GM20431 (cell line): ENCODE data around the gene MAP2K7.
"Not testable (repeated sequence)": the region's sequence is repeated elsewhere in the genome, so short reads cannot be mapped to it uniquely, and the experiment has no call there.

Source experiments
- in situ Hi-C: fragments of 300-500 bp; cut with MseI, MboI; formaldehyde crosslinking; loops from one replicate; pipeline ENCODE4 v1.15.0; 2020; ENCODE audit warnings: low sequenced_read_pairs; ENCODE audit not compliant: unreplicated experiment

The MAP2K7 gene

DNA sequence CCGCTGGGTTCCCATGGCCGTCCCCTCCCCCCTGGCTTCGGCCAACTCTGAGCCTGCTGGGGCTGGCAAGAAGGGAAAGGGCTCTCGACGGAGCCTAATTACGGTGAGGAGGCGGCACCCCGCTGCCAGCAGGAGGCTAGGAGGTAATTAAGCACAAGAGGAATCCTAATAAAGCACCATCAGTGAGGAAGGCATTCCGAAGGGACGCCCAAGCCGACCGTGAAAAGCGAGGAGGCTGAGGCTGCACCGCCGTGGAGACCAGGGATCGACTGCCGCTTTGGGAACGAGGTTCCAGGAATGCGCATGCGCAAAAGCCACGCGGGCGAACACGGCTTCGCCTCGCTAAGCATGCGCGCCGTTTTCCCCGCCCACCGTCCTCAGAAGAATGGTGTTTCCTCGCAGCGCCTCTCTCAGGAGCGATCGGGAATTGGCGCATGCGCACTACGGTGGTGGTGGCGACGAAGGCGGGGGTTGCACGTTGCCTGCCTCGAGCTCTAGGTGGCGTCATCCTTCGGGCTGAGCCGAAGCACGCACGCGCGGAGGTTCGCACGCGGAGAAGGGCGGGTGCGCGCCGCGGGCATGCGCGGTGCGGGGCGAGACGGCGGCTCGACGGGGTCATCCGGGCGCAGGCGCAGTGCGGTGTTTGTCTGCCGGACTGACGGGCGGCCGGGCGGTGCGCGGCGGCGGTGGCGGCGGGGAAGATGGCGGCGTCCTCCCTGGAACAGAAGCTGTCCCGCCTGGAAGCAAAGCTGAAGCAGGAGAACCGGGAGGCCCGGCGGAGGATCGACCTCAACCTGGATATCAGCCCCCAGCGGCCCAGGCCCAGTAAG, at the start of gene MAP2K7:
Gene MAP2K7, plus strand, starts transcription at position 634 of the 830 bp plus-strand sequence. Its CDS starts 68 bp downstream, at position 702.
- in situ Hi-C loops, result no loop called here

DNA sequence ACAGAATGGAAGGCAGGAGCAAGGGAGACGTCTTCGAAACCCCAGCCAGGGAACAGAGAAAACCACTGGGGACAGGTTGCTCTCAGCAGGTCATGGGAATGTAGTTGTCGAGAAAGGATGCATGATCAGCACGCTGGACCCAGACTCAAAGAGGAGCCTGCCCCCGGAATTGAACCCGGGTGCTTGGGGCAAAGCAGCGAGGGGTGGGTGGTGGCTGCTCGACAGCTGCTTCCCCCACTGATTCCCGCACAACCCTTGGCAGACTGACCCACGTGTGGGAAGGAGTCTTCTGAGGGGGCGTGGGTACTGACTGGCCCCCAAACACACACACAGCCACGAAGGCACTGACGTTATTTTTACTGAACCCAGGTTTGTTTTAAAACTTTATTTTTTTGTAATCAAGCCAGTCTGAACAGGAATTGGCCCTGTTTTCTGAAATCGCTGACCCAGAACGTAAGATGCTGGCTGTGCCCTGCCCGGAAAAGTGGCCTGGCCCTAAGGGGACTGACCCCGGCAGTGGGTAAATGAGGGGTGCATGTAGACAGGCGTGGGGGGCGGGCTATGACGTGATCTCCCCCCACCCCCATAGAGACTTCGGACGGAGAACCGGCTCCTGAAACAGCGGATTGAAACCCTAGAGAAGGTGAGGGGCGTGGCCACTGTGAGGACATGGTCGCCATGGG, 48.1 kb upstream of the MAP2K7 start:
- in situ Hi-C loops, result no loop called here

DNA sequence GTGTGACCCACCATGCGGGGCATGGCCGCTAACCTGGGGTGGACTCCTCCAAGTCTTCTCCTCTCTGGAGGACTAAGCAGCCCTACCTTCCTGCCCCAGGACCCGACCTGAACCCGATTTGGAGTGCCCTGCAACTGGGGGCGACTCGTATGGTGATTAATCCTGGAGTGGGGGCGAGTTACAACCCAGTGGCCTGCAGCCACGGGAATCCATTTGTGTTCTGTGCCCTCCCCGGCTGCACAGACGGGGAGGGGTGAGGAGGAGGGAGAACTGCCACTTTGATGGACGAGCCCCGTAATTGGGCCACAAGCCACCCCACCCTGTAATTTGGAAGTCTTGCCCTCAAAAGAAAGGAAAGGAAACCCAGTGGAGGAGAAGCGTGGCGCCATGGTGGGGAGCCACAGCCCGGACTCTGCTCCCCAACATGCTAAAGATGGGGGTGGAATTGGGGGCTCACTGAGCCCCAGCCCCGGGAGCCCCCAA, 47.5 kb upstream of the MAP2K7 start:
- in situ Hi-C loops, result no loop called here

DNA sequence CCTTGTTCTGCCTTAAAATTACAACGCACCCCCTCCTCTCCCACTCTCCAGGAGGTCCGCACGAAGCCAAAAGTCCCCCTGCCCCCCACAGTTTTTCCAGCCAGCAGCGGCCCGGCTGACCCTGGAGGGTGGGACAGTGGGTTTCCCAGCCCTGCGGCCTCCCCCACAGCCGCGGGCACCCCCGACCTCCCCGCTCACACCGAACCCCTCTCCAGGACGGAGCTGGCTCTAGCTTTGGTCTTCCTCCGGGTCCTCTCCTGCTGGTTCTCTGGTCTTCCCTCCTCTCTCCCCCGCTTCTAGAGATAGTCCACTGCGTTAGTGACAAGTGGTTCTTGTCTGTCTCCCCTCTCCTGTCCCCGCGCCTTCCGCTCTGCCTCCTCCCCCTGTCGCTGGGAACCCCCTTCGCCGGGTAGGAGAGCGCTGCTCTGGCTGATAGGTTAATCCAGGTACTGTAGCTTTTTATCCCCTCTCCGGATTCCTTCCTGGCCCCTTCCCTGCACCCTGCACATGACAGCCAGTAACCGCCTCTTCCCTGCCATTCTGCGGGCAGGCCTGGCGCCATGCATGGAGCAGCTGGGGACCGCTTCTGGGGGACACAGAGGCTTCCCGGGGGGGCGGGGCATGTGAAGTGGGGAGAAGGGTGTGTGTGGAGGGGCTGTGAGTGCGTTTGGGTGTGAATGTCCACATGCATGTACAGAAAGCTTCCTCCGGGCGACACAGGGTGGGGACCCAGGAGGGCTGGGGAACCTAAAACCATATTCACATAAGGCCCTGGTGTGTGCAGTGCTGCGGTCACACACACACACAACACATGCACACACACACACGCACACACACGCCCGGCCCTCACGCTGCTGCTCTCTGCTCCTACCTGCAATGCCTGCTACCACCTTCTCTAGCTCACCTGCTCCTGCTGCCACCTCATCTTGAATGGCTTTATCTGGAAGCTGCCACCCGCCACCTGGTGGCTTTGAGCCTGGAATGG, 46.7 kb upstream of the MAP2K7 start:
- in situ Hi-C loops, result no loop called here

DNA sequence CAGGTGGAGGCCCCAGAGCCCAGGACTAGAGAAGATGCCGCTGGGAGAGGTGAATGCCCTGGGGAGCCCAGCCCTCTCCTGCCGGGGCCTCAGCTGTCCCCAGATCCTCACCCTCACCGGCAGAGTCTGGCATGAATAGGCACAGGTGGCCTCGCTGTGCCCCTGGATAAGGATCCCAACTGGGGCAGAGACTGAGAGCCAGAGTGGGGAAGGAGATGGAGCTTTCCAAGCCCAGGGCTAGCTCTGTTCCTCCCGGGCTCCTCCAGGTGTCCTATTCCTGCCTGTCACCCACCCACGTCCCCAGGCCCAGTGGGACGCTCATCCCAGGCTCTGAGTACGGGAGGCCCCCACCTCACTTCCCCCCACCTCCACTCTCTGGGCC, 46.0 kb upstream of the MAP2K7 start:
- in situ Hi-C loops, result no loop called here

DNA sequence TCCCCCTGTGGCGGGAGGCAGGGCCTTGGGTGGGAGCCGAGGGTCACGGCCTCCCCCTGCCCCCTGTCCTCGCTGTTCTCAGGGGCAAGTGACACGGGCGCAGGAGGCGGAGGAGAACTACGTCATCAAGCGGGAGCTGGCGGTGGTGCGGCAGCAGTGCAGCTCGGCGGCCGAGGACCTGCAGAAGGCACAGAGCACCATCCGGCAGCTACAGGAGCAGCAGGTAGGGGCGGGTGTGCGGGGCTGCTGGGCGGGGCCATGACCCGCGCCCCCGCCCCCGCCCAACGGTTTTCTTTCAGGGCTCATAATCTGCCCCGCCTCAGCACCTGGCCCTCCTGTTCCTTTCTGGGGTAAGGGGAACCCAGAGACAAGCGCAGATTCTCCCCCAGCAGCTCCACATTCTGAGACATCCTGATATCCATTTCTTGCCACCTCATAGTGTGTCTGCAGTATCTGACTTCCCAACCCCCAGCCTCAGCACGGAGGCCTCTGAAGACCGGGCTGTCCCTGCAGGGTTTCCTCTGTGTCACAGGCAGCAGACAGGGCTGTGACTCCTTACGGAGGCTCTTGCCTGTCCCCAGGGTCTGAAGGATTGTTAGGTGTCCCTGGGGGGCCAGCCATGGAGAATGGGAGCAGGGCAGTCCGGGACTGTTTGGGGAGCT, 45.4 kb upstream of the MAP2K7 start:
- in situ Hi-C loops, result no loop called here

DNA sequence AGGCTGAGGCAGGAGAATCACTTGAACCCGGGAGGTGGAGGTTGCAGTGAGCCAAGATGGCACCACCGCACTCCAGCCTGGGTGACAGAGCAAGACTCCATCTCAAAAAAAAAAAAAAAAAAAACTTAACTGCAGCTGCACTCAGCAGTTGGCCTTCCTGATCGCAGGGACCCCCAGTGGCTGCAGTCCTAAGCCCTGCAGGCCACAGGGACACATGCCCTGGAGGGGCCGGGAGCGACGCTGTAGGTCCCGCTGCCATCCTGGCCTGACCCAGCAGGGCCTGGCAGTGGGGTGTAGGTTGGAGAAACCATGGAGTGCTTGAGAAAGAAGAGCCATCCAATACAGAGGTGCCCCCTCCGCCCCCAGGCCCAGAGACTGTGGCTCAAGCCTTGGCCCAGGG, 44.6 kb upstream of the MAP2K7 start:
- in situ Hi-C loops, result not testable (repeated sequence)

DNA sequence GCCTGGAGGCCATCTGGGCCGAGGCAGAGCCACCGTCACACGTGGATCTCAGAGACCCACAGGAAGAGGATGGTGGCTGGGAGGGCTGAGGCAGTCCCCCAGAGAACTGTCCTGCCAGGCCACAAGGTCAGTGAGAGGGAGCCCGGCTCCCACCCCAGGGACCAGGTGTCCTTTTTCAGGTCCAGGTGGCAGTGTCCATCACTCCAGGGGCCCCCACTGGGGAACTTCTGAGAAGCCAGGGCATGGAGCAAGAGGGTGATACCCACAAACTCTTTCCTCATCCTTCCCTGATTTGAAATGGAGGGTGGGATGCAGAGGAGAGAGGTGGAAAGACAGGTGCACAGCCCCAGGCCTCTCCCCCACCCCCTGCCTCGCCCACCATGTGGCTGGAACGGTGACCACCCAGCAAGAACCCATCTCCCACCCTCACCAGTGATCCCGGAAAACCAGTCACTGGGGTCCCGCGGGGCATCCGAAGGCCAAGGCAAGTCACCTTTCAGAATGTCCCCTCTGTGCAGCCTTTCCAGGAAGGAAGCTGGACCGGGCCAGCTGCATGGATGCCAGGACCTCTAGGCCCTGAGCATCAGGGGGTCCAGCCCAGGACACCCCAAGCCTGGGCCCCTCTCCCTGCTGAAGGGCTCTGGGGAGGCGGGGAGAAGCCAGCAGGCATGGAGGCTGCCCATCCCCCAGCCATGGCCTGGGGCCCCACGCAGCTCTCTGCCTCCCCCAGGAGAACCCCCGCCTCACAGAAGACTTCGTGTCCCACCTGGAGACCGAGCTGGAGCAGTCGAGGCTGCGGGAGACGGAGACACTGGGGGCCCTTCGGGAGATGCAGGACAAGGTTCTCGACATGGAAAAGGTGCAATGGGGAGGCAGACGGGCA, 43.6 kb upstream of the MAP2K7 start:
- in situ Hi-C loops, result no loop called here

DNA sequence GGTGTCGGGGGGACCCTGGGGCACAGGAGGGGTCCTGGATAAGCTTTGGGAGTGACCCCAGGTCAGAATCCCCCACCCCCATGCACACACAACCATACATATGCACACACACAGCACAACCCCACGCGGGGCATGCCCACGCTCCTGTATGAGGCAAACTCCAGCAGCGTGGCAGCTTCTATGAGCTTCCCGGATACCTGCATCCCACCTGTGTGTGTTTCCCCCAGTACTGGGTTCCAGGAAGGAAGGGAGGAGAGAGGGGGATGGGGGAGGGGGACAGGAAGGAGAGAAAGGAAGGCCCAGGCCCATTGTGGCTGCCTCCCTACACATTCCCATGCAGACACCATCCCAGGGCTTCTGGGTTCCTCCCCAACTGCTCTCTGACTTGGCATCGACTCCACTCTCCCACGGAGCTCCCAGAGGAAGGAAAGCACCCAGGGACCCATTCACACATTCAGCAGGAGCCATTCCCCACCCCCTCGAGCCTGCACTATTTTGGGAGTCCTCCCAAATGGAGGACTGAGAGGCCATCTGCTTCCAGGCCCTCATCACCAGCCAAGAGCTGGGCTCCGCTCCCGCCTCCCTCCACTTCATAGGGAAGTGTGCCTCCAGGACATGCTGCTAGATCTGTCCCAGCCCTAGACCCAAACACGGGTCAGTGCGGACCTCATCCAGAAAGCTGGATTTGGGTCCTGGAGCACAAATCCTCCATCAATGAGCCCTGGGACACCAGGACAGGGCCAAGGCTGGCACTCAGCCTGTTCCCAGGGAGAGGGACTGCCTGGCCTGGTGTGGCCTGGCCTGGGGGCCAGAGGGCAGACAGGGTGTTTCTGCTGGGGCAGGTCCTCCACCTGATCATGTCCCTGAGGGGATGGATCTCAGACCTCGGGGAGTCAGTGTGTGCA, 42.7 kb upstream of the MAP2K7 start:
- in situ Hi-C loops, result no loop called here

DNA sequence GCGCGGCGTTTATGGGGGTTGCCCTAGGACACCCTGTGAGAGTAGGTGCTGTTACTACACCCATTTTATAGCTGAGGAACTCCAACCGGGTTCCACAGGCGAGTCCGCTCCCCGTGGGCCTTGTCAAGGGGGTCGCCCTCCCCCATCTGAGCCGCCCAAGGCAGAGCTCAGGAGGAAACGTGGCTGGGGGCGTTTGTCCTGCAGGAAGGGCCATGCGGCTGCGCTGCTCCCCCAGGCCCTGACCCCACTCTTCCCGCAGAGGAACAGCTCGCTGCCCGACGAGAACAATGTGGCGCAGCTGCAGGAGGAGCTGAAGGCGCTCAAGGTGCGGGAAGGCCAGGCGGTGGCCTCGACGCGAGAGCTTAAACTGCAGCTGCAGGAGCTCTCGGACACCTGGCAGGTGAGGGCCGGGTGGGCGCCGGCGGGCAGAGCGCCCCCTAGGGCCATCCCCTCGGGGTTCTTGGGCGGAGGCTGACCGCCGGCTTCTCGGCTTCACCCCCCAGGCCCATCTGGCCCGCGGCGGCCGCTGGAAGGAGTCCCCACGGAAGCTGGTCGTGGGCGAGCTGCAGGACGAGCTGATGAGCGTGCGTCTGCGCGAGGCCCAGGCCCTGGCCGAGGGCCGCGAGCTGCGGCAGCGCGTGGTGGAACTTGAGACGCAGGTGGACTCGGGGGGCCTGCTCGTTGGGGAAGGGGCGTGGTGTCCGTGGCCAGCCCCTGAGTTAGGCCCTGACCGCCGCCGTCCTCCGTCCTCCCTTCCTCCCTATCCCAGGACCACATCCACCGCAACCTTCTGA, 41.9 kb upstream of the MAP2K7 start:
- in situ Hi-C loops, result no loop called here

DNA sequence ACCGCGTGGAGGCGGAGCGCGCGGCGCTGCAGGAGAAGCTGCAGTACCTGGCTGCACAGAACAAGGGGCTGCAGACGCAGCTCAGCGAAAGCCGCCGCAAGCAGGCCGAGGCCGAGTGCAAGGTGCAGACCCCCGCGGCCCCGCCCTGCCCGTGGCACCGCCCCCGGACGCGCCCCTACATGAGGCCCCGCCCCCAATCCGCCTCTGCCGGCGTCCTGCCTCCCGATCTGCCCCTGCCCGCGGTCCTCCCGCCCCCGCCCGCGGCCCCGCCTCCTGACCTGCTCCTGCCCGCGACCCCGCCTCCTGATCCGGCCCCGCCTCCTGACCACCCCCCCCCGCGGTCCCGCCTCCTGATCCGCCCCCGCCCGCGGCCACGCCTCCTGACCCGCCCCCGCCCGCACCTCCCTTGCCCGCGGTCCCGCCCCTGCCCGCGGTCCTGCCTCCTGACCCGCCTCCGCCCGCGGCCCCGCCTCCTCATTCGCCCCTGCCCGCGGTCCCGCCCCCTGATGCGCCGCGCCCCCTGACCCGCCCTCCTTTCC, 41.2 kb upstream of the MAP2K7 start:
- in situ Hi-C loops, result no loop called here

DNA sequence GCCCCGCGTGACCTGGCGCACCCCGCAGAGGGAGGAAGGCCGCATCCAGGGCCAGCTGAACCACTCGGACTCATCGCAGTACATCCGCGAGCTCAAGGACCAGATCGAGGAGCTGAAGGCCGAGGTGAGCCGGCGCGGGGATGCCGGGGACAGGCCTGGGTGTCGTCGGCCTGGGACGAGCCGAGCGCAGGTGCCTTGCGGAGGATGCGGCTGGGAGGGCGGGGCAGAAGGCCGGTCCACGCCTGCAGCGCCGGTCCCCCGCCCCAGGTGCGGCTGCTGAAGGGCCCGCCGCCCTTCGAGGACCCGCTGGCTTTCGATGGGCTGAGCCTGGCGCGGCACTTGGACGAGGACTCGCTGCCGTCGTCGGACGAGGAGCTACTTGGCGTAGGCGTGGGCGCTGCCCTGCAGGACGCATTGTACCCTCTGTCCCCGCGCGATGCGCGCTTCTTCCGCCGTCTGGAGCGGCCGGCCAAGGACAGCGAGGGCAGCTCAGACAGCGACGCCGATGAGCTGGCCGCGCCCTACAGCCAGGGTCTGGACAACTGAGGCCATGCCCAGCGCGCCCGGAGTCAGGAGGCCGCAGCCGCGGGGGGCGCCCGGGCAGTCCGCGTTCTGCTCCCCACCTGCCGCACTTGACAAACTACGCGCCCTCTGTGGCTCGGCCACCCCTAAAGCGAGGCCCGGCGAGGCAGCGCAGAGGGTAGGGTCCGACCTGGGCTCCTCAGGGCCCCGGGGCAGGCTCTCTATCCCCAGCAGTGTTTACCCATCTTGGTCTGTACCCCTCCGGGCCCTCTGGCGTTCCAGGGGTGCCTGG, 40.3 kb upstream of the MAP2K7 start:
- in situ Hi-C loops, result no loop called here

DNA sequence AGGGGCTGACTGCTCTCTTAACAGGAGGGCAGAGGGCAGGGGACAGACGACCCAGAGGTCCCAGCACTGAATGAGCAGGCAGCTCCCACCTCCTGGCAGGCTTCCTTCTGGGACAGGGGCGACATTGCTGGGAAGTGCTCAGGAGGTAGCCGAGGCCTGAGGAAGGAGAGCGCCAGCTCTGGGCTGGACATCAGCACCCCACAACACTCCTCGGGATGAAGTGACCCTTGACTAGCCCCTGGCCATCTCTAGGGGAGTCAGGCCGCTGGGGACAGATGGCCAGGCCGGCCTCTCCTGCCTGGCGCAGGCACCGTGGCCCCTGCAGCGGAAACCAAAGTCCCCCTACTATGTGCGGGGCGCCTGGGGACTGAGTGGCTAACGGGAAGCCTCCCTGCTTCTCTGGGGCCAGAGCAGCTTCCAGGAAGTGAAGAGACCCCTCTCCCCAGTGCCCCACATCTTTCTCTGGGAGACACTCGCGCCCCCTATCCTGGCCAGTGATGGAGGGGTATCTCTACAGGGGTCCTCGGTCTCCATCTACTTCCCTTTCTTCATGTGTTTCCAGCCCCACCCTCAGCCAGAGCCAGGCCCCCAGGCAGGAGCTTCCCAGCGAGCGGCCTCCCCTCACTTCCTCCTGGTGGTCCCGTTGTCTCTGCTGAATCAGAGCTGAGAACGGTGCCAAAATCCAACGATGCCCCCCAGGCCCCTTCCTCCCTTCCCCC, 39.5 kb upstream of the MAP2K7 start:
- in situ Hi-C loops, result no loop called here

DNA sequence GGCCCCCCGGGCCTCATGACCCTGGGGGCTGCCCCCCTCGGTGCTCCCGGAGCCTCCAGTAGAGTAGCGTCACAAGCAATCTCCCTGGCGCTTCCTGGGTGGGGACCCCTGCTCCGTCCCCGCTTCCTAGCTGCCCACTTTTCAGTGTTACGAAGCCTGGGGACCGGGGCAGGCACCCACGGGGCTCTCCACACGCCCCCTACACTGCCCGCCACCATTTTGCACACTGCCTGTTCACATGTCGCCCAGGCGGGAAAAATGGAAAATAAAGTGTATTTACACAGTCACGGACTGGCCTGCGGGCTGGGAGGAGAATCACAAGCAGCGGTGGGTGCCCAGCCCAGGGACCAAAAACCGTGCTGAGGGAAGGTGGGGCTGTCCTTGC, 39.0 kb upstream of the MAP2K7 start:
- in situ Hi-C loops, result no loop called here

DNA sequence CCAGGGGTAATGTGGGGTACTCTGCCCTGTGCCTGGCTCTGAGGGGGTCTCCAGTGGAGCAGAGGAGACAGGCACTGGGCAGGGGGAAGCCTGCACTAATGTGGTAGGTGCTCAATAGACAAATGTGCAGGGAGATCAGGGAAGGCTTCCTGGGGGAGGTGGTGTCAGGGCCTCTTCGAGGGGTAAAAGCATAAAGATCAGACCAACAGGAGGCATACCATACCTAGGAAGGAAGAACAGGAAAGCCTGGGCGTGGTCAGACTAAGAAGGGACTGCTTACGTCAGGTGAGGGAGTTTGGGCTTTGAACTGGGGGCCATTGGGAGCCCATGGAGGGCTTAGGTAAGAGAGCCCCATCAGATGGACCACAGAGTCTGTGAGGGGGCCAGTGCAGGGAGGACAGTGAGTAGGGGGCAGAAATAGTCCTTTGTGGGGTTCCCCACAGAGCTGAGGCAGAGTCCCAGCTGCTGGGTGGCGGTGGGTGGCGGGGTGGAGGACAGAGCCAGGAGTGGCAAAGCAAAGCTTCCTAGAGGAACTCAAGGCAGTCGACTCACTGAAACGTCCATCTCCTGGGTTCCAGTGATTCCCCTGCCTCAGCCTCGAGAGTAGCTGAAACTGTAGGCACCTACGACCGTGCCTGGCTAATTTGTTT, 38.3 kb upstream of the MAP2K7 start:
- in situ Hi-C loops, result no loop called here
